ENCODE results near the gene ANKRD24.

DNA sequence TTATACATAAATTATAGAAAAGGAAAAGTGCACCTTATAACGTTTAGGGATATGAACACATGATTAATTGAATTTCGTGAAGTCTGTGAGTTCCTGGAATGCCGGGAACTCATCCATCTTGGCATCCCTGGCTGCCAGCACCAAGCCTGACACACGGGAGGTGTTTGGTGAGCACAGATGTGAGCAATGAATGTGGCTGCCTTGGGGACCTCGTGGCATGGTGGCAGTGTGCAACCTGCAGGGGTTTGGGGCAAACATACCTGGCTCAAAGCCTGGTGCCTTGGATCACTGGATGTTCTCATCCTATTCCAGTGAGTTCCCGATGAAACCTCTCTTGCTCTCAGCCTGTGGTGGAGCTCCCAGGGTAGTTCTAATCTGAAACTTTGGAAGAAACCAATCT, 48.1 kb upstream of the ANKRD24 start:
- TF ChIP-seq REST (IDR thresholded peaks at IDR 0.05; ENCODE audit: insufficient replicate concordance, low read depth) = no peak
- TF ChIP-seq, protein P1, sequence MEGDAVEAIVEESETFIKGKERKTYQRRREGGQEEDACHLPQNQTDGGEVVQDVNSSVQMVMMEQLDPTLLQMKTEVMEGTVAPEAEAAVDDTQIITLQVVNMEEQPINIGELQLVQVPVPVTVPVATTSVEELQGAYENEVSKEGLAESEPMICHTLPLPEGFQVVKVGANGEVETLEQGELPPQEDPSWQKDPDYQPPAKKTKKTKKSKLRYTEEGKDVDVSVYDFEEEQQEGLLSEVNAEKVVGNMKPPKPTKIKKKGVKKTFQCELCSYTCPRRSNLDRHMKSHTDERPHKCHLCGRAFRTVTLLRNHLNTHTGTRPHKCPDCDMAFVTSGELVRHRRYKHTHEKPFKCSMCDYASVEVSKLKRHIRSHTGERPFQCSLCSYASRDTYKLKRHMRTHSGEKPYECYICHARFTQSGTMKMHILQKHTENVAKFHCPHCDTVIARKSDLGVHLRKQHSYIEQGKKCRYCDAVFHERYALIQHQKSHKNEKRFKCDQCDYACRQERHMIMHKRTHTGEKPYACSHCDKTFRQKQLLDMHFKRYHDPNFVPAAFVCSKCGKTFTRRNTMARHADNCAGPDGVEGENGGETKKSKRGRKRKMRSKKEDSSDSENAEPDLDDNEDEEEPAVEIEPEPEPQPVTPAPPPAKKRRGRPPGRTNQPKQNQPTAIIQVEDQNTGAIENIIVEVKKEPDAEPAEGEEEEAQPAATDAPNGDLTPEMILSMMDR (IDR thresholded peaks at IDR 0.05; ENCODE audit: insufficient read depth, low read length) = no peak
- TF ChIP-seq POLR2AphosphoS5 (IDR thresholded peaks at IDR 0.05; ENCODE audit: low read depth) = no peak

All from HL-60 (cell line).